OCI-LY1 (cell line): Measurements from ENCODE around the gene LATS2.

Source experiments
- H2AFZ ChIP-seq: fragments of 200-600 bp; sonication (generic), shearing (Covaris generic); 2 replicates; pipeline ENCODE4 v1.6.0; 2014; ENCODE audit warnings: antibody characterized with exemption, mild to moderate bottlenecking, low read length
- H3F3A ChIP-seq: fragments of 200-600 bp; sonication (generic), shearing (Covaris generic); 2 replicates; pipeline ENCODE4 v1.6.0; 2014; ENCODE audit warnings: mild to moderate bottlenecking, antibody characterized with exemption, low read length, moderate library complexity; ENCODE audit not compliant: insufficient read depth
- H3K27ac ChIP-seq: fragments of 200-600 bp; sonication (generic); 2 replicates; pipeline ENCODE4 v1.5.1; 2014; ENCODE audit warnings: low read length, mixed run types, mild to moderate bottlenecking, low read depth; ENCODE audit not compliant: poor library complexity, severe bottlenecking
- H3K27me3 ChIP-seq: fragments of 200-600 bp; sonication (generic); 2 replicates; pipeline ENCODE4 v1.6.0; 2014; ENCODE audit warnings: antibody characterized with exemption, mild to moderate bottlenecking, low read length, moderate library complexity; ENCODE audit not compliant: insufficient read depth
- H3K36me3 ChIP-seq: fragments of 200-600 bp; sonication (generic); 2 replicates; pipeline ENCODE4 v1.6.1; 2014; ENCODE audit warnings: mild to moderate bottlenecking, antibody characterized with exemption, low read length, moderate library complexity, mixed read lengths; ENCODE audit not compliant: insufficient read depth
- H3K4me1 ChIP-seq: fragments of 200-600 bp; sonication (generic); 2 replicates; pipeline ENCODE4 v1.5.1; 2014; ENCODE audit warnings: mild to moderate bottlenecking, low read length, moderate library complexity; ENCODE audit not compliant: insufficient read depth, severe bottlenecking
- H3K4me2 ChIP-seq: fragments of 200-600 bp; sonication (generic), shearing (Covaris generic); 2 replicates; pipeline ENCODE4 v1.6.1; 2014; ENCODE audit warnings: low read length
- H3K4me3 ChIP-seq: fragments of 200-600 bp; sonication (generic); 2 replicates; pipeline ENCODE4 v1.5.1; 2014; ENCODE audit warnings: low read length, low read depth, mild to moderate bottlenecking, mixed read lengths; ENCODE audit not compliant: poor library complexity, severe bottlenecking
- H3K79me2 ChIP-seq: fragments of 200-600 bp; shearing (Covaris generic); 2 replicates; pipeline ENCODE4 v1.6.1; 2016; ENCODE audit warnings: mixed run types, low read length, mixed read lengths; ENCODE audit not compliant: insufficient read depth
- H3K9ac ChIP-seq: fragments of 200-600 bp; sonication (generic), shearing (Covaris generic); 2 replicates; pipeline ENCODE4 v1.6.1; 2014; ENCODE audit warnings: mild to moderate bottlenecking, low read length, mixed read lengths
- H3K9me2 ChIP-seq: fragments of 200-600 bp; sonication (generic), shearing (Covaris generic); 2 replicates; pipeline ENCODE4 v1.6.1; 2014; ENCODE audit warnings: low read depth, mild to moderate bottlenecking, low read length, mixed read lengths
- H3K9me3 ChIP-seq: fragments of 200-600 bp; shearing (Covaris generic); 2 replicates; pipeline ENCODE4 v1.6.1; 2014; ENCODE audit warnings: low read length, mixed read lengths
- H4K20me1 ChIP-seq: fragments of 200-600 bp; sonication (generic), shearing (Covaris generic); 2 replicates; pipeline ENCODE4 v1.6.0; 2016; ENCODE audit warnings: mild to moderate bottlenecking, low read length; ENCODE audit not compliant: insufficient read depth
- CTCF ChIP-seq: fragments of 200-600 bp; sonication (generic), shearing (Covaris generic); IDR thresholded peaks from 2 replicates; pipeline ENCODE4 v1.5.1; 2017; ENCODE audit warnings: mild to moderate bottlenecking, antibody characterized with exemption, low read length, moderate library complexity, mixed read lengths
- EZH2 ChIP-seq: fragments of 200-600 bp; sonication (generic), shearing (Covaris generic); IDR thresholded peaks from 2 replicates; pipeline ENCODE4 v1.8.0; 2017; ENCODE audit warnings: borderline replicate concordance, mixed run types, mild to moderate bottlenecking, antibody characterized with exemption, low read length, moderate library complexity, mixed read lengths

The LATS2 gene

DNA sequence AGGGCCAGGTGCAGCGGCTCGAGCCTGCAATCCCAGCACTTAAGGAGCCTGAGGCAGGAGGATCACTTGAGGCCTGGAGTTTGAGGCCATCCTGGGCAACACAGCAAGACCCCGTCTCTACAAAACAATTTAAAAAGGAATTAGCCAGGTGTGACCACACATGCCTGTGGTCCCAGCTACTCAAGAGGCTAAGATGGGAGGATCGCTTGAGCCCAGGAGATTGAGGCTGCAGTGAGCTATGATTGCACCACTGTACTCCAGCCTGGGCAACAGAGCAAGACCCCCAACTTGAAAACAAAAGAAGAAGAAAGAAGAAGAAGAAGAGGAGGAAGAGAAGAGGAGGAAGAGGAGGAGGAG lies 47.7 kb downstream of the LATS2 start:
- no peaks in the 10 kb centered on the region for H4K20me1 ChIP-seq
- H3K4me3 ChIP-seq = no peak overlapping the region
- no peak overlapping the region for H3K9ac ChIP-seq
- no peak overlapping the region for H3K4me2 ChIP-seq
- no peak for TF ChIP-seq EZH2
- TF ChIP-seq CTCF = no peak
- H3F3A ChIP-seq = no peaks in the 10 kb centered on the region
- H3K9me3 ChIP-seq = no peaks in the 10 kb centered on the region
- no peaks in the 10 kb centered on the region for H3K27me3 ChIP-seq
- H3K4me1 ChIP-seq = no peaks in the 10 kb centered on the region
- no peaks in the 10 kb centered on the region for H3K36me3 ChIP-seq
- H3K27ac ChIP-seq = no peak overlapping the region
- H2AFZ ChIP-seq = no peak overlapping the region
- no peaks in the 10 kb centered on the region for H3K9me2 ChIP-seq
- H3K79me2 ChIP-seq = no peaks in the 10 kb centered on the region

- no peaks in the 10 kb centered on the region for H3K4me1 ChIP-seq
- H4K20me1 ChIP-seq = no peaks in the 10 kb centered on the region
- H2AFZ ChIP-seq = no peak overlapping the region
- H3K4me2 ChIP-seq = no peak overlapping the region
- TF ChIP-seq CTCF (no peak), EZH2 (no peak)
- H3K36me3 ChIP-seq = no peaks in the 10 kb centered on the region
- no peak overlapping the region for H3K4me3 ChIP-seq
- H3K9ac ChIP-seq = no peak overlapping the region
- H3K9me2 ChIP-seq = no peaks in the 10 kb centered on the region
- H3K9me3 ChIP-seq = no peaks in the 10 kb centered on the region
- H3F3A ChIP-seq = no peaks in the 10 kb centered on the region
- no peaks in the 10 kb centered on the region for H3K79me2 ChIP-seq
- H3K27me3 ChIP-seq = no peaks in the 10 kb centered on the region
- H3K27ac ChIP-seq = no peak overlapping the region
Measured at GRCh38 chr13:21012841-21013681, 48.3 kb downstream of the LATS2 start.

- TF ChIP-seq CTCF (no peak), EZH2 (no peak)
- Histone ChIP-seq H3F3A (no peaks in the 10 kb centered on the region), H3K9me2 (no peaks in the 10 kb centered on the region), H3K4me3 (no peak overlapping the region), H2AFZ (no peak overlapping the region), H3K36me3 (no peaks in the 10 kb centered on the region), H3K4me2 (no peak overlapping the region), H4K20me1 (no peaks in the 10 kb centered on the region), H3K9me3 (no peaks in the 10 kb centered on the region), H3K9ac (no peak overlapping the region), H3K27me3 (no peaks in the 10 kb centered on the region), H3K27ac (no peak overlapping the region), H3K4me1 (no peaks in the 10 kb centered on the region), H3K79me2 (no peaks in the 10 kb centered on the region)
Measured at GRCh38 chr13:21012211-21012610, 49.2 kb downstream of the LATS2 start.
